SU-DHL-6 (cell line): ENCODE results near the gene IFFO2.

Experiments
- CTCF ChIP-seq: fragments of 200-600 bp; sonication (generic); IDR thresholded peaks from one replicate; pipeline ENCODE4 v1.5.1; 2017; ENCODE audit warnings: antibody characterized with exemption, mild to moderate bottlenecking, low read length, moderate library complexity; ENCODE audit not compliant: insufficient read depth, poor library complexity, severe bottlenecking
- EZH2phosphoT487 ChIP-seq: fragments of 200-600 bp; sonication (generic), shearing (Covaris generic); conservative IDR thresholded peaks from 2 replicates; pipeline ENCODE4 v1.6.1; 2018; ENCODE audit warnings: mild to moderate bottlenecking, antibody characterized with exemption, low read length, moderate library complexity, mixed read lengths

- TF ChIP-seq CTCF, result no peak
- TF ChIP-seq EZH2phosphoT487, result no peak
These were observed 31.2 kb downstream of the IFFO2 start for GRCh38 chr1:18925279-18925678.
